Ovary (tissue), 9 donors: ENCODE data around the gene TBCK. TPM values are rescaled to one million over a fixed set of nuclear protein-coding genes. Genes with fewer than 3 reads are reported as not detected.

Experiments
- DNase-seq, 5 donors: peaks; one replicate each; pipeline ENCODE4 v3.0.0-alpha.2; 2019 to 2020
- H3K27ac ChIP-seq, 2 donors: fragments of 200-600 bp; one replicate each; pipeline versions ENCODE4 v1.5.1 to v1.8.0; 2019 to 2022
- H3K27me3 ChIP-seq: fragments of 200-600 bp; one replicate; pipeline ENCODE4 v1.8.0; 2022
- H3K36me3 ChIP-seq: fragments of 200-600 bp; sonication (generic); one replicate; pipeline ENCODE4 v1.5.1; 2019
- H3K4me1 ChIP-seq: one replicate; pipeline ENCODE4 v1.8.1; 2013; ENCODE audit warnings: mild to moderate bottlenecking, moderate library complexity; ENCODE audit not compliant: insufficient read depth
- H3K4me3 ChIP-seq: fragments of 200-600 bp; sonication (generic); one replicate; pipeline ENCODE4 v1.5.1; 2017
- H3K9me3 ChIP-seq, 2 donors: fragments of 200-600 bp in 1 of 2; sonication (generic) in 1 of 2; one replicate each; pipeline versions ENCODE4 v1.5.1 to v1.8.1; 2013 to 2019; ENCODE audit warnings: mild to moderate bottlenecking in 1 of 2, moderate library complexity in 1 of 2
- EP300 ChIP-seq: sonication (generic); formaldehyde crosslinking; IDR thresholded peaks from one replicate; pipeline ENCODE4 v1.6.1; 2017; ENCODE audit warnings: antibody characterized with exemption
- POLR2A ChIP-seq: fragments of 450-650 bp; IDR thresholded peaks from one replicate; pipeline ENCODE4 v1.6.1; 2017; ENCODE audit warnings: antibody characterized with exemption, mild to moderate bottlenecking, moderate library complexity
- WGBS, 3 donors: extraction: QIAGEN DNeasy Blood & Tissue Kit in 1 of 3; methylation state at CpG; one replicate each; pipeline versions ENCODE4 v1.1.5 to v1.1.7; 2013 to 2017; 5-methylcytosine and 5-hydroxymethylcytosine counted together
- intact Hi-C, 4 donors: fragments of 100-400 bp; cut with DNase I; formaldehyde crosslinking; loops; one replicate each; pipeline versions ENCODE4 v1.11.0 to v1.15.1; 2022 to 2023
- polyA plus RNA-seq, 2 donors: library from polyadenylated mRNA; stranded (reverse); fragments of 200-250 nt in 1 of 2; fragments of 350-450 nt in 1 of 2; fragmentation: Illumina TruSeq in 1 of 2; extraction: RNeasy Lipid Tissue Mini Kit (QIAGEN cat#74804) in 1 of 2; gene quantifications; one replicate each; pipeline ENCODE4 v1.2.3, GENCODE V29; 2013 to 2014
- total RNA-seq, 7 donors: library from RNA; depleted of rRNA in 2 of 7; stranded (reverse); fragments of >200 nt in 2 of 7; fragmentation: NEBNext Ultra II Directional in 3 of 7; extraction: Animal tissue kit (Norgen Biotek cat#: 25700) in 3 of 7; gene quantifications; one replicate each; pipeline versions ENCODE4 v1.1.0 to v1.2.4, GENCODE V29; 2016 to 2023
- TF ChIP-seq, protein P1 (sequence below), 3 donors: fragments of 450-650 bp in 2 of 3; fragments of 200-600 bp in 1 of 3; IDR thresholded peaks; one replicate each; pipeline versions ENCODE4 v1.5.1 to v1.8.0; 2016 to 2022; ENCODE audit warnings: antibody characterized with exemption in 3 of 3, mild to moderate bottlenecking in 1 of 3
- donor health status: DM: no; HTN: no; CAD: no; lungs with moderate emphysema.
- donor health status: DM: no; HTN: no; CAD: no.
- donor health status: Bipolar disorder and iron deficiency.
- donor health status: DM: yes; HTN: yes; CAD: no.
- donor health status: DM: no; HTN: no; CAD: no.
- donor health status: DM: yes; HTN: yes; CAD: no.

TBCK gene
- total and polyA plus RNA-seq, 9 donors = 13.6 to 50.1 (median 39.1) TPM

DNA sequence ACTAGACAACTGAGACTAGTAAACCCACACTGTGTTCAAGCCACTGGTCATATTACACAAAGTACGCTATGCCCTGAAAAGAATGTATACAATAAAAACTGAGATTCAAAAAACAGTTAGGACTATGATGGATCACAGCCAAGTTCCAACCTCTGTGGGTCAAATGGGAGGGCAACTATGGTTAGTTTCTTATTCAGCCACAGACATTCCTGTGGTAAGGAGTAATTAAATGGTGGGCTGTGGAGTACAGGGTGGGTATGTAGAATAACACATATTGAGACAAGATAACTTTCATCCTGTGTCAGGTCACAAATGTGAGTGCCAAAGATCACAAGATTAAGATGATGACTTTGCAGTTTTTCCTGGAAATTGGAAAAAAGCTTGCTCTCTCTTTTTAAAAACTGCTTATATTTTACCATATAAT, 253.5 kb downstream of the TBCK start:
- Histone ChIP-seq H3K9me3 (no peaks in the 10 kb centered on the region), H3K4me3 (no peak overlapping the region), H3K27ac (no peak overlapping the region), H3K36me3 (no peaks in the 10 kb centered on the region), H3K27me3 (no peaks in the 10 kb centered on the region), H3K4me1 (no peaks in the 10 kb centered on the region)
- no peak for DNase-seq
- 10 to 27% (median 20%) methylated on average over 1 of the region's 1 CpG for WGBS, 3 donors
- TF ChIP-seq POLR2A (no peak), EP300 (no peak)
- TF ChIP-seq, protein P1, sequence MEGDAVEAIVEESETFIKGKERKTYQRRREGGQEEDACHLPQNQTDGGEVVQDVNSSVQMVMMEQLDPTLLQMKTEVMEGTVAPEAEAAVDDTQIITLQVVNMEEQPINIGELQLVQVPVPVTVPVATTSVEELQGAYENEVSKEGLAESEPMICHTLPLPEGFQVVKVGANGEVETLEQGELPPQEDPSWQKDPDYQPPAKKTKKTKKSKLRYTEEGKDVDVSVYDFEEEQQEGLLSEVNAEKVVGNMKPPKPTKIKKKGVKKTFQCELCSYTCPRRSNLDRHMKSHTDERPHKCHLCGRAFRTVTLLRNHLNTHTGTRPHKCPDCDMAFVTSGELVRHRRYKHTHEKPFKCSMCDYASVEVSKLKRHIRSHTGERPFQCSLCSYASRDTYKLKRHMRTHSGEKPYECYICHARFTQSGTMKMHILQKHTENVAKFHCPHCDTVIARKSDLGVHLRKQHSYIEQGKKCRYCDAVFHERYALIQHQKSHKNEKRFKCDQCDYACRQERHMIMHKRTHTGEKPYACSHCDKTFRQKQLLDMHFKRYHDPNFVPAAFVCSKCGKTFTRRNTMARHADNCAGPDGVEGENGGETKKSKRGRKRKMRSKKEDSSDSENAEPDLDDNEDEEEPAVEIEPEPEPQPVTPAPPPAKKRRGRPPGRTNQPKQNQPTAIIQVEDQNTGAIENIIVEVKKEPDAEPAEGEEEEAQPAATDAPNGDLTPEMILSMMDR (IDR thresholded peaks at IDR 0.05) = no peak
- intact Hi-C loops = no loop called here

DNA sequence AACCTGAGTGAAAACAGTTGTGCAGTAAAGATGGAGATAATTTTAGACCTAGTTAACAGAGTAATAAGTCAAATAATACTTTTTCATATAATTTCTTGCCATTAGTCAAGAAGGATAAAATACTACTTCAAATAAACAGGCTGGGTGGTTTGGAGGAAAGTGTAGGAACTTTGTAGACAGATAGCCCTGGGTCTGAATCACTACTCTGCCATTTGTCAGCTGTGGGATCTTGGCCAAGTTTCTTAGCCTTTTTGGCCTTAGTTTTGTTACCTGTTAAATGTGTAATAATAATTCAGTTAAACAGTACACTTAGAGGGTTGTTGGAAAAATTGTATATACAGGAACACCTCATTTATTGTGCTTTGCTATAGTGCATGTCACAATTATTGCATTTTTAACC, 257.1 kb downstream of the TBCK start:
- Histone ChIP-seq H3K36me3 (no peaks in the 10 kb centered on the region), H3K27me3 (no peaks in the 10 kb centered on the region), H3K9me3 (no peaks in the 10 kb centered on the region), H3K27ac (no peak overlapping the region), H3K4me1 (no peaks in the 10 kb centered on the region), H3K4me3 (no peak overlapping the region)
- intact Hi-C loops = no loop called here
- no peak for TF ChIP-seq POLR2A
- no peak for TF ChIP-seq EP300
- TF ChIP-seq, protein P1 (IDR thresholded peaks at IDR 0.05) = no peak
- no peak for DNase-seq

DNA sequence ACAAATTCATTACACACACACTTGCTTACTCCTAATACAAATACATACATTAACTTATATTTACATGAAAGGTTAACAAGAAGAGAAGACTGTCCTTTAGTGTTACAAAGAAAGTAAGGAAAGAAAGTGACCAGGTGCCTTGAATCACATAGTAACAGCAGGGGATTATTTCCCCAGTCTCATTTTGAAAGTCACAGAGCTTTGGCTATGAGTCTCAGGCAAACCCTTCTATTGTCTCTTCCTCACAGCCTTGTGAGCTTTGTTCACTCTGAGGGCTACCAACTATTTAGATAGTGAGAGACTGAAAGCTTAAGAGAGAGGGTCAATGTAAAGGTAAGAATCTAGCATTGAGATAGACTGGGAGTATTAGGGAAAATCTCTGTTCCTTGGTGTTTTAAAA, 259.1 kb downstream of the TBCK start:
- Histone ChIP-seq H3K4me3 (no peak overlapping the region), H3K27me3 (no peaks in the 10 kb centered on the region), H3K4me1 (no peaks in the 10 kb centered on the region), H3K27ac (no peak overlapping the region), H3K36me3 (no peaks in the 10 kb centered on the region), H3K9me3 (no peaks in the 10 kb centered on the region)
- TF ChIP-seq EP300 (no peak), POLR2A (no peak)
- TF ChIP-seq, protein P1 (IDR thresholded peaks at IDR 0.05) = no peak
- intact Hi-C loops = no loop called here
- no peak for DNase-seq

DNA sequence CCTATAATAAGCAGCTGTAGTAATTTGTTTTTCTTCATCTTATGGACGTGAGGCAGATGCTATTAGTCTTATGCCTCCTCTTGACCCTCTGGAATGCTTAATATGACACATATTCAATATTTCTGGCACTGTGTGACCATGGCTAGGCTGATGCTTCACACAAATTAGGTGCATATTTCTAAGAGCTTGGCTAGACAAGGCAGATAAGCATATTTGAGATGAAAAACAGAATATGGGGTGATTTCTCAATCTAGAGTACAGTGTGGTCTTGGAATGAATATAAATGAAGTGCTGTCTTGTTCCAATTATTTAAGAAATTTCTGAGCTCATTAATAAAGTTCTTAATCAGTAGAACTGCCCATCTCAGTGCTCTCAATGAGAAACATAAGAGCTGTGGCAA, 264.5 kb downstream of the TBCK start:
- WGBS, 3 donors = 19 to 48% (median 44%) methylated on average over 1 of the region's 1 CpG
- Histone ChIP-seq H3K27ac (no peak overlapping the region), H3K4me3 (no peak overlapping the region), H3K27me3 (no peaks in the 10 kb centered on the region), H3K36me3 (no peaks in the 10 kb centered on the region), H3K9me3 (no peaks in the 10 kb centered on the region), H3K4me1 (no peaks in the 10 kb centered on the region)
- TF ChIP-seq EP300 (no peak), POLR2A (no peak)
- TF ChIP-seq, protein P1 (IDR thresholded peaks at IDR 0.05) = no peak
- intact Hi-C loops = no loop called here
- DNase-seq = no peak

DNA sequence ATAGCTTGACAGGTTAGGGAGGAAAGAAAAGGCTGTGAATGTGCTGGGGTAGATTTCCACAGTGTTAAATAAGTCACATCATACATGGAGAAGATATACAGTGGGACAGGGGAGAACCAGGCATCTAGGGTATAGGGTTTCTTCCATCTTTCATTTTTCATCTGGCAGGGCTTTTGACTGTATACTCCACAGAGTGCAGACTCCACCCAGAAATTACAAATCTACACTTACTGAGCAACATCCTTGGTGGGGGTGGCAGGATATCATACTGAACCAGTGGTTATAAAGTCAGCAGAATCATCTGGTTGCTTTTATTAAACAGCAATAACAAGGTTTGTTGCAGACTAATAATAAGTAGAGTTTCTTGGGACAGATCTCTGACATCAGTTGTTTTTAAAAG, 266.5 kb downstream of the TBCK start:
- H3K36me3 ChIP-seq = no peaks in the 10 kb centered on the region
- H3K27ac ChIP-seq = no peak overlapping the region
- intact Hi-C loops = no loop called here
- TF ChIP-seq POLR2A = no peak
- H3K4me3 ChIP-seq = no peak overlapping the region
- H3K9me3 ChIP-seq = no peaks in the 10 kb centered on the region
- no peak for DNase-seq
- H3K27me3 ChIP-seq = no peaks in the 10 kb centered on the region
- no peaks in the 10 kb centered on the region for H3K4me1 ChIP-seq
